OCI-LY1 (cell line): ENCODE measurements around the gene ZC3H13.

Experiments
- EZH2 ChIP-seq: fragments of 200-600 bp; sonication (generic), shearing (Covaris generic); IDR thresholded peaks from 2 replicates; pipeline ENCODE4 v1.8.0; 2017; ENCODE audit warnings: borderline replicate concordance, mixed run types, mild to moderate bottlenecking, antibody characterized with exemption, low read length, moderate library complexity, mixed read lengths
- TF ChIP-seq, protein P1 (sequence below): fragments of 200-600 bp; sonication (generic), shearing (Covaris generic); IDR thresholded peaks from 2 replicates; pipeline ENCODE4 v1.5.1; 2017; ENCODE audit warnings: mild to moderate bottlenecking, antibody characterized with exemption, low read length, moderate library complexity, mixed read lengths

DNA sequence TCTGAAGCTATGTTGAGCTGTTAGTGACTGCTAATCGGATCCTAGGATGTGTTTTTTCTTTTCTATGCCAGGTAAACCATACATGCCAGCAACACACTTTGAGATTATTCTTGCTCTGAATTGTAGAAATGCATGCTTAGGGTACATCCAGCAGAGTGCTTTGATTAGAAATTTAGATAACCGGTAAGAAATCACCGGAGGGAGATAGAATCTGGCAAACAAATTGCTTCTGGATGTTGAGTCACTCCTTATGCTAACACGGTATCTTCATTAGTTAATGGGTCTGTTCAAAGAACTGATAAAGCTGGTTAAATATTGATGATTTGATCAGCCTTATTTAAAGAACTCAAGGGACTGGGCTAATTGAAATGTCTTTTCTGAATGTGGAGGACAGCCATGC, 115.9 kb downstream of the ZC3H13 start:
- TF ChIP-seq, protein P1, sequence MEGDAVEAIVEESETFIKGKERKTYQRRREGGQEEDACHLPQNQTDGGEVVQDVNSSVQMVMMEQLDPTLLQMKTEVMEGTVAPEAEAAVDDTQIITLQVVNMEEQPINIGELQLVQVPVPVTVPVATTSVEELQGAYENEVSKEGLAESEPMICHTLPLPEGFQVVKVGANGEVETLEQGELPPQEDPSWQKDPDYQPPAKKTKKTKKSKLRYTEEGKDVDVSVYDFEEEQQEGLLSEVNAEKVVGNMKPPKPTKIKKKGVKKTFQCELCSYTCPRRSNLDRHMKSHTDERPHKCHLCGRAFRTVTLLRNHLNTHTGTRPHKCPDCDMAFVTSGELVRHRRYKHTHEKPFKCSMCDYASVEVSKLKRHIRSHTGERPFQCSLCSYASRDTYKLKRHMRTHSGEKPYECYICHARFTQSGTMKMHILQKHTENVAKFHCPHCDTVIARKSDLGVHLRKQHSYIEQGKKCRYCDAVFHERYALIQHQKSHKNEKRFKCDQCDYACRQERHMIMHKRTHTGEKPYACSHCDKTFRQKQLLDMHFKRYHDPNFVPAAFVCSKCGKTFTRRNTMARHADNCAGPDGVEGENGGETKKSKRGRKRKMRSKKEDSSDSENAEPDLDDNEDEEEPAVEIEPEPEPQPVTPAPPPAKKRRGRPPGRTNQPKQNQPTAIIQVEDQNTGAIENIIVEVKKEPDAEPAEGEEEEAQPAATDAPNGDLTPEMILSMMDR, result no peak
- TF ChIP-seq EZH2, result no peak
